ENCODE measurements around the gene NFX1.

DNA sequence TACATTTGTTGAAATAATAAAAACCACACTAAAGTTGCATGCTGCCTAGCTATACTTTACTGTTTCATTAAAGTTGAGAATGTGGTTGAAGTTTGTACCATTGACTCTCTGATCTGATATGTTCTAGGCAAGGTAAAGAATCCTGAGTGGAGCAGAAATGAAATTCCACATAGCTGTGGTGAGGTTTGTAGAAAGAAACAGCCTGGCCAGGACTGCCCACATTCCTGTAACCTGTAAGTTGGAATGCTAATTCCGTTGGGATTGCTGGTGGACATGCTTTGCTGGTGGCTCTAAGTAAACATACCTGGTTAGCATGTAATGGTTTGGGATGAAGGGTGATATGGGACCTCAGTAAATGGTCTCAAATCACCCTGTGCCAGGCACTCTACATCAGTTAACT lies 16.8 kb downstream of the NFX1 start:
- TF ChIP-seq, protein P1, sequence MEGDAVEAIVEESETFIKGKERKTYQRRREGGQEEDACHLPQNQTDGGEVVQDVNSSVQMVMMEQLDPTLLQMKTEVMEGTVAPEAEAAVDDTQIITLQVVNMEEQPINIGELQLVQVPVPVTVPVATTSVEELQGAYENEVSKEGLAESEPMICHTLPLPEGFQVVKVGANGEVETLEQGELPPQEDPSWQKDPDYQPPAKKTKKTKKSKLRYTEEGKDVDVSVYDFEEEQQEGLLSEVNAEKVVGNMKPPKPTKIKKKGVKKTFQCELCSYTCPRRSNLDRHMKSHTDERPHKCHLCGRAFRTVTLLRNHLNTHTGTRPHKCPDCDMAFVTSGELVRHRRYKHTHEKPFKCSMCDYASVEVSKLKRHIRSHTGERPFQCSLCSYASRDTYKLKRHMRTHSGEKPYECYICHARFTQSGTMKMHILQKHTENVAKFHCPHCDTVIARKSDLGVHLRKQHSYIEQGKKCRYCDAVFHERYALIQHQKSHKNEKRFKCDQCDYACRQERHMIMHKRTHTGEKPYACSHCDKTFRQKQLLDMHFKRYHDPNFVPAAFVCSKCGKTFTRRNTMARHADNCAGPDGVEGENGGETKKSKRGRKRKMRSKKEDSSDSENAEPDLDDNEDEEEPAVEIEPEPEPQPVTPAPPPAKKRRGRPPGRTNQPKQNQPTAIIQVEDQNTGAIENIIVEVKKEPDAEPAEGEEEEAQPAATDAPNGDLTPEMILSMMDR (IDR thresholded peaks at IDR 0.05): no peak
- TF ChIP-seq POLR2A (IDR thresholded peaks at IDR 0.05) (no peak), EP300 (IDR thresholded peaks at IDR 0.05) (no peak)
